ENCODE data around the gene PBX1. TPM values are rescaled to one million over a fixed set of nuclear protein-coding genes. Genes with fewer than 3 reads are reported as not detected.

Gene PBX1
- total and polyA plus RNA-seq, 7 donors, result 6.7 to 168 (median 118) TPM

- Histone ChIP-seq H3K27me3 (no peaks in the 10 kb centered on the region), H3K9me3 (no peaks in the 10 kb centered on the region), H3K4me3 (no peak overlapping the region), H3K36me3 (peaks cover 0 to 8% (median 0%) of the 10 kb centered on the region in 4 donors), H3K4me1 (peaks cover 0 to 92% (median 87%) of the 10 kb centered on the region in 4 donors), H3K27ac (peak overlapping the region; percentile 76 to 90 (median 88))
- intact Hi-C loops (cut with DNase I), result loop anchor here (10.0 kb wide), 1 partner anchor 338 kb away; no protein-coding TSS in a partner anchor
- TF ChIP-seq EP300 (IDR thresholded peaks at IDR 0.05) (no peak), POLR2A (IDR thresholded peaks at IDR 0.05) (no peak), POLR2AphosphoS5 (IDR thresholded peaks at IDR 0.05) (no peak), CTCF (IDR thresholded peaks at IDR 0.05) (no peak)
- WGBS, 2 donors, result 84 to 94% methylated on average over 5 of the region's 5 CpGs
- DNase-seq, result no peak
Measured at GRCh38 chr1:164586591-164586990, 27.6 kb downstream of the PBX1 start.

- Histone ChIP-seq H3K9me3 (no peaks in the 10 kb centered on the region), H3K4me1 (peaks cover 0 to 98% (median 94%) of the 10 kb centered on the region in 4 donors), H3K36me3 (peaks cover 0 to 8% (median 0%) of the 10 kb centered on the region in 4 donors), H3K4me3 (peak overlapping the region in 2 of 4 donors; percentile 42), H3K27me3 (no peaks in the 10 kb centered on the region), H3K27ac (peak overlapping the region; percentile 76 to 90 (median 88))
- DNase-seq, result no peak
- TF ChIP-seq CTCF (IDR thresholded peaks at IDR 0.05), result no peak
- TF ChIP-seq POLR2AphosphoS5 (IDR thresholded peaks at IDR 0.05), result no peak
- no peak for TF ChIP-seq POLR2A (IDR thresholded peaks at IDR 0.05)
- no peak for TF ChIP-seq EP300 (IDR thresholded peaks at IDR 0.05)
- WGBS, 2 donors, result 68 to 72% methylated on average over 12 of the region's 12 CpGs
- intact Hi-C loops (cut with DNase I), result loop anchor here (10.0 kb wide), 1 partner anchor 337 kb away; no protein-coding TSS in a partner anchor
Measured at GRCh38 chr1:164587617-164588501, 28.9 kb downstream of the PBX1 start.

- 31 to 55% methylated on average over 17 of the region's 17 CpGs for WGBS, 2 donors
- Histone ChIP-seq H3K4me3 (peak overlapping the region; percentile 16 to 42 (median 38)), H3K27ac (peak overlapping the region; percentile 76 to 90 (median 88)), H3K9me3 (no peaks in the 10 kb centered on the region), H3K27me3 (no peaks in the 10 kb centered on the region), H3K4me1 (peaks cover 0 to 97% (median 90%) of the 10 kb centered on the region in 4 donors), H3K36me3 (peaks cover 0 to 8% (median 0%) of the 10 kb centered on the region in 4 donors)
- TF ChIP-seq POLR2AphosphoS5 (IDR thresholded peaks at IDR 0.05), result peak in 2 of 4 donors; percentile 13 to 34
- TF ChIP-seq EP300 (IDR thresholded peaks at IDR 0.05), result no peak
- intact Hi-C loops (cut with DNase I), result loop anchor here (10.0 kb wide), 1 partner anchor 336 kb away; no protein-coding TSS in a partner anchor
- peak; percentile 93 for DNase-seq
Measured at GRCh38 chr1:164588516-164589341, 29.7 kb downstream of the PBX1 start.

- DNase-seq, result no peak
- peaks cover 0 to 8% (median 0%) of the 10 kb centered on the region in 4 donors for H3K36me3 ChIP-seq
Measured at GRCh38 chr1:164589408-164589807, 30.4 kb downstream of the PBX1 start.

More at GRCh38 chr1:164589408-164589807, 30.4 kb downstream of the PBX1 start:
- TF ChIP-seq EP300 (IDR thresholded peaks at IDR 0.05), result no peak
- no peak for TF ChIP-seq CTCF (IDR thresholded peaks at IDR 0.05)
- TF ChIP-seq POLR2A (IDR thresholded peaks at IDR 0.05), result no peak
- TF ChIP-seq POLR2AphosphoS5 (IDR thresholded peaks at IDR 0.05), result no peak
- intact Hi-C loops (cut with DNase I), result loop anchor here (10.0 kb wide), 1 partner anchor 335 kb away; no protein-coding TSS in a partner anchor
- Histone ChIP-seq H3K4me3 (peak overlapping the region in 3 of 4 donors; percentile 16 to 42 (median 42)), H3K9me3 (no peaks in the 10 kb centered on the region), H3K27me3 (no peaks in the 10 kb centered on the region), H3K27ac (peak overlapping the region; percentile 76 to 90 (median 88)), H3K4me1 (peaks cover 0 to 95% (median 85%) of the 10 kb centered on the region in 4 donors)
- WGBS, 2 donors, result 22 to 38% methylated on average over 3 of the region's 3 CpGs

Data from sigmoid colon (tissue), 7 donors.